ENCODE results near the gene DIO1. TPM values are rescaled to one million over a fixed set of nuclear protein-coding genes. Genes with fewer than 3 reads are reported as not detected.
"Not testable (repeated sequence)": the region's sequence is repeated elsewhere in the genome, so short reads cannot be mapped to it uniquely, and the experiment has no call there.

Gene DIO1
- total RNA-seq, 1 donor from 2014 or later = not detected

- H3K27ac ChIP-seq = no peak overlapping the region
- no peaks in the 10 kb centered on the region for H3K27me3 ChIP-seq
- no peaks in the 10 kb centered on the region for H3K9me3 ChIP-seq
- no peak overlapping the region for H3K4me3 ChIP-seq
- no peaks in the 10 kb centered on the region for H3K4me1 ChIP-seq
- TF ChIP-seq CTCF (IDR thresholded peaks at IDR 0.05) = no peak
- DNase-seq (ENCODE audit: low spot score in 2 of 2) = no peak
- peaks cover 35 to 48% of the 10 kb centered on the region in 2 donors for H3K36me3 ChIP-seq
- intact Hi-C loops (cut with DNase I) = loop anchor here (5.0 kb wide), 2 partner anchors 95 to 220 kb away; no protein-coding TSS in a partner anchor
Measured at GRCh38 chr1:53862507-53862906, 31.5 kb upstream of the DIO1 start.

DNA sequence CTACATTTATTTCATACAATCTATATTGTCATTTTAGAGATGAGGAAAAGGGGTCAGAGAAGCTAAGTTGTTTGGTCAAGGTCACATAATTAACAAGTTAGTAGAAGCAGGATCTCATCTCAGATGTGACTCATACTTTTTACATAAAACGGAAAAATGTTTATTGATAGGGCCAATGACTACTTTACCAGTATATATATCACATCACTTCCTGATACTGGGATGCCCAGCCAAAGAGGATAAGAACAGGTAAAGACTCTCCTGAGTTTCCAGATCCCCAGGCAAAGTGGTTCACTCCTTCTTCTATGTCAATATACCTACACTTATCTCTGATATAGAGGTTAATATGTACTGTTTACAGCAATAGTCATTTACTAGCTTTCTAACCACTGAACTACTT lies 25.4 kb upstream of the DIO1 start:
- no peak for DNase-seq (ENCODE audit: low spot score in 2 of 2)
- H3K36me3 ChIP-seq = peaks cover 44 to 53% of the 10 kb centered on the region in 2 donors
- intact Hi-C loops (cut with DNase I) = no loop called here
- no peak for TF ChIP-seq CTCF (IDR thresholded peaks at IDR 0.05)
- H3K27me3 ChIP-seq = no peaks in the 10 kb centered on the region
- no peaks in the 10 kb centered on the region for H3K9me3 ChIP-seq
- H3K4me3 ChIP-seq = no peak overlapping the region
- no peaks in the 10 kb centered on the region for H3K4me1 ChIP-seq
- H3K27ac ChIP-seq = no peak overlapping the region

- Histone ChIP-seq H3K4me3 (no peak overlapping the region), H3K27me3 (no peaks in the 10 kb centered on the region), H3K4me1 (no peaks in the 10 kb centered on the region), H3K36me3 (peaks cover 44 to 59% of the 10 kb centered on the region in 2 donors), H3K27ac (no peak overlapping the region), H3K9me3 (no peaks in the 10 kb centered on the region)
- intact Hi-C loops (cut with DNase I) = no loop called here
- TF ChIP-seq CTCF (IDR thresholded peaks at IDR 0.05) = no peak
- DNase-seq (ENCODE audit: low spot score in 2 of 2) = no peak
Measured at GRCh38 chr1:53869454-53870117, 24.4 kb upstream of the DIO1 start.

DNA sequence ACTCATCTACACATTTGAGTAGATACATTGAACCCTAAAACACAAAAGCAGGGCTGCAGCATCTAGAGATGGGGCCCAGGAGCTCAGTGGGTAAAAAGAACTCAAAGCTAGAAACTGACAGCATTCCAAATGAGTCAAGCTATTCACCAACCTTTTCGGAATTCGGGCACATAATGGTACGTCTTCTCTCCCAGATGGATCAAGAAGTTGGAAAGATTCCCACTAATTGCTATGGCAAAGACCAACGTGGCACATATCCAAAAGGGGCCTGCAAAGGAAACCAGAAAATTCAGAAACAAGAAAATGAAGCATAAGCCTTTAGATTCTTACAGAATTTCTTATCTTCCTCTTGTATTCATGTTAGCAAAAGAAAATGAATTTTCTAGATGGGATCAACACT lies 22.8 kb upstream of the DIO1 start:
- Histone ChIP-seq H3K9me3 (no peaks in the 10 kb centered on the region), H3K4me3 (no peak overlapping the region), H3K27ac (no peak overlapping the region), H3K27me3 (no peaks in the 10 kb centered on the region), H3K36me3 (peaks cover 53 to 64% of the 10 kb centered on the region in 2 donors), H3K4me1 (no peaks in the 10 kb centered on the region)
- intact Hi-C loops (cut with DNase I) = no loop called here
- DNase-seq (ENCODE audit: low spot score in 2 of 2) = no peak
- TF ChIP-seq CTCF (IDR thresholded peaks at IDR 0.05) = no peak

DNA sequence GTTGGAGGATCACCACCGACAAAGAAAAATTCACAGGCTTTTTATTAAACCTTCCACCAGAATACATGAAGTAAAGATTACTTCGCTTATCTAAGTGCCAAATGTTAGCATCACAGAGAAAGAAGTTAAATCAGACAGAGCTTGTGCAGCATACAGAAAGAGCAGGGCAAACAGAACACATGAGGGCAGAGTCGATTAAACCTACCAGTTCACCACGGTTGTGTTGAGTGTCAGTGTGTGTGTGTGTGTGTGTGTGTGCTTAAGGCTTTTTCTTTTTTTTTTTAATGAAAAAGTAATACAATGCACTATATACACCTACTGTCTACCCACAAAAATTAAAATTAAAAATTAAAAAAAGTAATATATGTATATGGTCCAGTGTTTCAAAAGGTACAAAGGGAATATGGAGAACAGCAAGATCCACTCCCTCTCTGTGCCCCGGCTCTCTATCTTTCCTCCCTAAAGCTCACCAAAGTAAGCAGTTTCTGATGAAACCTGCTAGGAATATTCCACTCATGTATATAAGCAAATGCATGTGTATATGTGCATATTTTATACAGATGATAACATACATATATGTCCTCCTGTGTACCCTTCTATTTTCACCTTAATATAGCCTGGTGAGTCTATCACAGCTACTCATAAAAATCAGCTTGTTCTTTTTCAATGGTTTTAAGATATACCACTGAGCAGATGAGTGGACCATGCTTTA lies 22.1 kb upstream of the DIO1 start:
- Histone ChIP-seq H3K27ac (no peak overlapping the region), H3K27me3 (no peaks in the 10 kb centered on the region), H3K4me1 (no peaks in the 10 kb centered on the region), H3K9me3 (no peaks in the 10 kb centered on the region), H3K4me3 (no peak overlapping the region), H3K36me3 (peaks cover 53 to 64% of the 10 kb centered on the region in 2 donors)
- no peak for TF ChIP-seq CTCF (IDR thresholded peaks at IDR 0.05)
- DNase-seq (ENCODE audit: low spot score in 2 of 2) = no peak
- intact Hi-C loops (cut with DNase I) = no loop called here

- H3K27me3 ChIP-seq; DNase-seq (ENCODE audit: low spot score in 2 of 2); H3K27ac ChIP-seq; H3K4me1 ChIP-seq; H3K4me3 ChIP-seq; H3K9me3 ChIP-seq; intact Hi-C loops (cut with DNase I): not testable (repeated sequence)
- peaks cover 63 to 66% of the 10 kb centered on the region in 2 donors for H3K36me3 ChIP-seq
Measured at GRCh38 chr1:53875150-53875549, 18.8 kb upstream of the DIO1 start.

Data from ascending aorta (tissue), 2 donors.